Mesenchymal stem cell (in vitro differentiated cells and primary cell): ENCODE measurements around the gene NR3C2.
A peak's percentile ranks its signal among the peaks of the same experiment; 100 is the strongest.

ENCODE experiments used
- DNase-seq: peaks from one replicate; pipeline ENCODE4 v3.0.0-alpha.2; 2013
- H2AFZ ChIP-seq: one replicate; pipeline ENCODE4 v1.6.1; 2013; ENCODE audit warnings: low read depth, mild to moderate bottlenecking, control low read depth, inconsistent platforms, low read length, moderate library complexity
- H2AK5ac ChIP-seq: 2 replicates; pipeline ENCODE4 v1.6.1; 2013; ENCODE audit warnings: low read length, moderate library complexity, mild to moderate bottlenecking, inconsistent platforms; ENCODE audit not compliant: severe bottlenecking
- H2BK120ac ChIP-seq: one replicate; pipeline ENCODE4 v1.6.1; 2013; ENCODE audit warnings: low read depth, mild to moderate bottlenecking, inconsistent platforms, low read length, moderate library complexity
- H2BK12ac ChIP-seq, 2 experiments: one replicate each; pipeline ENCODE4 v1.6.1; 2013; ENCODE audit warnings: inconsistent platforms in 2 of 2, low read length in 2 of 2, mild to moderate bottlenecking in 2 of 2, moderate library complexity in 2 of 2, control low read depth in 1 of 2
- H2BK15ac ChIP-seq: one replicate; pipeline ENCODE4 v1.6.1; 2013; ENCODE audit warnings: mild to moderate bottlenecking, low read depth, inconsistent platforms; ENCODE audit not compliant: poor library complexity, severe bottlenecking
- H2BK5ac ChIP-seq: 2 replicates; pipeline ENCODE4 v1.6.1; 2013; ENCODE audit warnings: low read depth, mild to moderate bottlenecking, low read length, control low read depth, inconsistent platforms; ENCODE audit not compliant: poor library complexity, severe bottlenecking
- H3K14ac ChIP-seq, 2 experiments: one replicate each; pipeline ENCODE4 v1.6.1; 2013; ENCODE audit warnings: inconsistent platforms in 2 of 2, low read length in 2 of 2, control low read depth in 1 of 2, mild to moderate bottlenecking in 1 of 2, moderate library complexity in 1 of 2
- H3K18ac ChIP-seq, 2 experiments: one replicate each; pipeline ENCODE4 v1.6.1; 2013; ENCODE audit warnings: inconsistent platforms in 2 of 2, low read length in 2 of 2, control low read depth in 1 of 2, low read depth in 1 of 2, mild to moderate bottlenecking in 1 of 2
- H3K23ac ChIP-seq, 2 experiments: one replicate each; pipeline ENCODE4 v1.6.1; 2013; ENCODE audit warnings: inconsistent platforms in 2 of 2, low read length in 2 of 2, mild to moderate bottlenecking in 2 of 2, moderate library complexity in 2 of 2, control low read depth in 1 of 2
- H3K27ac ChIP-seq: 2 replicates; pipeline ENCODE4 v1.5.1; 2013; ENCODE audit warnings: mild to moderate bottlenecking, moderate library complexity, low read length, control low read depth, inconsistent platforms; ENCODE audit not compliant: poor library complexity, severe bottlenecking
- H3K27me3 ChIP-seq, 2 experiments: 2 replicates each; pipeline versions ENCODE4 v1.6.1 to v1.7.0; 2013; ENCODE audit warnings: low read length in 2 of 2, mild to moderate bottlenecking in 2 of 2, moderate library complexity in 2 of 2, control low read depth in 1 of 2, inconsistent platforms in 1 of 2; ENCODE audit not compliant: control insufficient read depth in 1 of 2, insufficient read depth in 1 of 2
- H3K36me3 ChIP-seq, 2 experiments: 2 replicates each; pipeline versions ENCODE4 v1.6.1 to v1.7.0; 2013; ENCODE audit warnings: low read length in 2 of 2, control low read depth in 1 of 2, inconsistent platforms in 1 of 2, low read depth in 1 of 2, mild to moderate bottlenecking in 1 of 2; ENCODE audit not compliant: insufficient read depth in 2 of 2, control insufficient read depth in 1 of 2
- H3K4ac ChIP-seq, 2 experiments: one replicate each; pipeline ENCODE4 v1.6.1; 2013; ENCODE audit warnings: inconsistent platforms in 2 of 2, low read length in 2 of 2, mild to moderate bottlenecking in 2 of 2, moderate library complexity in 2 of 2, control low read depth in 1 of 2, low read depth in 1 of 2
- H3K4me1 ChIP-seq: 2 replicates; pipeline ENCODE4 v1.6.1; 2013; ENCODE audit warnings: low read depth, low read length, control low read depth; ENCODE audit not compliant: control insufficient read depth, insufficient read depth
- H3K4me2 ChIP-seq: 2 replicates; pipeline ENCODE4 v1.6.1; 2013; ENCODE audit warnings: low read length, mild to moderate bottlenecking, inconsistent platforms; ENCODE audit not compliant: poor library complexity, severe bottlenecking
- H3K4me3 ChIP-seq, 2 experiments: 2 replicates each; pipeline versions ENCODE4 v1.5.1 to v1.7.0; 2013; ENCODE audit warnings: low read length in 2 of 2, mild to moderate bottlenecking in 2 of 2, control low read depth in 1 of 2, low read depth in 1 of 2; ENCODE audit not compliant: insufficient read depth in 1 of 2
- H3K79me1 ChIP-seq: replicated peaks from 2 replicates; pipeline ENCODE4 v1.6.1; 2013; ENCODE audit warnings: mild to moderate bottlenecking, control low read depth, low read length, inconsistent platforms; ENCODE audit not compliant: poor library complexity, severe bottlenecking
- H3K9ac ChIP-seq: 2 replicates; pipeline ENCODE4 v1.7.0; 2013; ENCODE audit warnings: mild to moderate bottlenecking, low read length, moderate library complexity
- H3K9me3 ChIP-seq: 2 replicates; pipeline ENCODE4 v1.7.0; 2013; ENCODE audit warnings: mild to moderate bottlenecking, low read length; ENCODE audit not compliant: control insufficient read depth
- H4K8ac ChIP-seq: one replicate; pipeline ENCODE4 v1.6.1; 2013; ENCODE audit warnings: inconsistent platforms, mild to moderate bottlenecking, low read length, moderate library complexity
- H4K91ac ChIP-seq: one replicate; pipeline ENCODE4 v1.6.1; 2013; ENCODE audit warnings: mild to moderate bottlenecking, low read length, inconsistent platforms
- WGBS: methylation state at CpG from one replicate; pipeline ENCODE4 v1.1.7; 2013; ENCODE audit warnings: mixed read lengths; 5-methylcytosine and 5-hydroxymethylcytosine counted together

The NR3C2 gene

DNA sequence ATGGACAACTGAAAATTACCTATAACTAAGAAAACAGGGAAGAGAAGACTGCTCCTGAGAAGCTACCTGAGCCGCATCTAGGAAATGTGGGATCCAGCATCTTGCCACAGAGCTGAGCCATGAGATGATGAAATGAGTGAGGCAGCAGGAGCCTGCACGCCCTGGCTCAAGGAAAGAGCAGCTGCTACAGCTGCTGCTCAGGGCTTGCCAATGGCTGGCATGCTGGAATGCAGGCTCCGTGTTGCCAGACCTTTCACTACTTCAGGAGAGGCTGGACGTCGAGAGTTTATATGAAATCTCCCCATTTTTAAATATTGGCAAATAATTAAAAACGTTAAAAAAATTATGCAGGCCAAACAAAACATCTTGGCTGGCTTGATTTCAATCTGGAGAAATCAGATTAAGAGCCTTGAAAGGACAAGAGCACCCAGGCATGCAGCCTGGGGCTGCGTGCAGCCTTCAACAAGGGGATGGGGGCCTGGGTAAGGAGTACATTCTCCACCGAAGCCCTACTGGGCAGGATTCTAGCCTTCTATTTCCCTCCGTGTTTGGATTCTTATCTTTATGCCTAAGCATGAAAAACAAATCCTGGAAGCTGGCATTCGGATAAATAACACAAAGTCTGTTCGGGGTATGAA is 227.6 kb downstream of the NR3C2 start:
- H3K4me1 ChIP-seq: peaks cover 5% of the 10 kb centered on the region
- H3K4me3 ChIP-seq: no peak overlapping the region
- H3K4ac ChIP-seq: no peak overlapping the region
- H2BK12ac ChIP-seq: no peak overlapping the region
- H3K23ac ChIP-seq: no peak overlapping the region
- H3K27ac ChIP-seq: peak overlapping the region; percentile 22
- H3K9ac ChIP-seq: no peak overlapping the region
- H3K14ac ChIP-seq: no peak overlapping the region
- WGBS: 81% methylated on average over 8 of the region's 11 CpGs
- H3K27me3 ChIP-seq: no peaks in the 10 kb centered on the region
- H4K8ac ChIP-seq: no peak overlapping the region
- no peaks in the 10 kb centered on the region for H3K79me1 ChIP-seq
- no peak overlapping the region for H2BK120ac ChIP-seq
- H2AK5ac ChIP-seq: no peak overlapping the region
- H2BK5ac ChIP-seq: no peak overlapping the region
- no peak overlapping the region for H2AFZ ChIP-seq
- DNase-seq: no peak
- no peak overlapping the region for H4K91ac ChIP-seq
- no peak overlapping the region for H3K18ac ChIP-seq
- H3K9me3 ChIP-seq: no peaks in the 10 kb centered on the region
- no peak overlapping the region for H2BK15ac ChIP-seq
- no peak overlapping the region for H3K4me2 ChIP-seq
- no peaks in the 10 kb centered on the region for H3K36me3 ChIP-seq

DNA sequence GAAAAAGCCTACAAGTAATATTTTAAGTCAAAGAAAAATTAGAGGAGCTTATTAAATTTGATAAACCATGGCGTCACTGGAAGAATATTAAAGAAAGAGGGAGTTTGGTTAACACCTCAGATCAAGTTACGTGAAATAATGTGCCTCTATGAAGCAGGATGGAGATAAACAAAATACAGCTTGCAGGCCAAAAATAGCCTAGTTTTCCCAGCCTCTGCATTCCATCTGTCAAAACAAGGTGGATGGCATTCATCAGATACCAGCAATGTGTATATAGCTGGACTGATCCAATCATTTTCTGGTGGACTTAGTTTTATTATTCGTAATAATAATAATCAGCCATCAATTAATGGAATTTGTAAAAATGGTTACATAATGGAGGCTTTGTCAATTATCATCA is 230.7 kb downstream of the NR3C2 start:
- no peak overlapping the region for H2BK5ac ChIP-seq
- H3K4me2 ChIP-seq: no peak overlapping the region
- no peak overlapping the region for H2BK120ac ChIP-seq
- H3K14ac ChIP-seq: no peak overlapping the region
- H3K27ac ChIP-seq: no peak overlapping the region
- H3K4ac ChIP-seq: no peak overlapping the region
- no peak overlapping the region for H3K18ac ChIP-seq
- H2BK12ac ChIP-seq: no peak overlapping the region
- H3K36me3 ChIP-seq: no peaks in the 10 kb centered on the region
- no peak overlapping the region for H3K23ac ChIP-seq
- no peak overlapping the region for H4K8ac ChIP-seq
- H2AK5ac ChIP-seq: no peak overlapping the region
- no peaks in the 10 kb centered on the region for H3K27me3 ChIP-seq
- DNase-seq: no peak
- H3K4me1 ChIP-seq: peaks cover 4% of the 10 kb centered on the region
- no peak overlapping the region for H3K4me3 ChIP-seq
- no peaks in the 10 kb centered on the region for H3K9me3 ChIP-seq
- H2BK15ac ChIP-seq: no peak overlapping the region
- peaks cover 3% of the 10 kb centered on the region for H3K79me1 ChIP-seq
- no peak overlapping the region for H2AFZ ChIP-seq
- H3K9ac ChIP-seq: no peak overlapping the region
- no peak overlapping the region for H4K91ac ChIP-seq
- 56% methylated on average over 2 of the region's 3 CpGs for WGBS

DNA sequence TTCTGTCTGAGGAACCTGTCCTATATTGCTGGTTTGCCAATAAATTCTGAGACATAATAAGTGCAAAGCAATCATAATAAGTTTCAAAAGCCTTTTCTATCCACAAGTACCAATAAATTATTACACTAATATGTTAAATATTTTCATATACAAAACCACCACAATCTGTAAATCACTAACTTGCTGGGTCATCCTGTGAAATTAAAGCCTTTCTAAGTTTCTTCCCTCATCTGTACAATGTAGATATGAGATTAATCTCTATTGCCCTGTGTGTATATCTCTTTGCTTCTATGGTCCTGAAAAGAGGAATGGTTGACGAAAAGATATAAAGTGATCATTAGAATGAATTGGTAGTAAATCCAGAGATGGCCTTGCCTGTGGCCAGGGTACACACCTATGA is 231.6 kb downstream of the NR3C2 start:
- WGBS: 80% methylated on average over 1 of the region's 1 CpG
- DNase-seq: no peak
- Histone ChIP-seq H3K23ac (no peak overlapping the region), H3K4me3 (no peak overlapping the region), H3K18ac (no peak overlapping the region), H3K27me3 (no peaks in the 10 kb centered on the region), H2BK5ac (no peak overlapping the region), H3K14ac (no peak overlapping the region), H4K91ac (no peak overlapping the region), H3K36me3 (no peaks in the 10 kb centered on the region), H3K4me1 (peaks cover 3% of the 10 kb centered on the region), H4K8ac (no peak overlapping the region), H3K9me3 (no peaks in the 10 kb centered on the region), H2AK5ac (no peak overlapping the region), H2BK15ac (no peak overlapping the region), H3K27ac (no peak overlapping the region), H3K9ac (no peak overlapping the region), H2AFZ (no peak overlapping the region), H3K4ac (no peak overlapping the region), H3K79me1 (peaks cover 3% of the 10 kb centered on the region), H2BK12ac (no peak overlapping the region), H3K4me2 (no peak overlapping the region), H2BK120ac (no peak overlapping the region)

GRCh38 chr4:148207068-148207467 is 235.1 kb downstream of the NR3C2 start:
- Histone ChIP-seq H2AK5ac (no peak overlapping the region), H3K14ac (no peak overlapping the region), H3K36me3 (no peaks in the 10 kb centered on the region), H4K91ac (no peak overlapping the region), H3K79me1 (peaks cover 3% of the 10 kb centered on the region), H3K9ac (no peak overlapping the region), H2AFZ (no peak overlapping the region), H3K4me1 (no peaks in the 10 kb centered on the region), H2BK120ac (no peak overlapping the region), H3K4me2 (no peak overlapping the region), H3K4ac (no peak overlapping the region), H2BK15ac (no peak overlapping the region), H2BK5ac (no peak overlapping the region), H3K4me3 (no peak overlapping the region), H3K27me3 (no peaks in the 10 kb centered on the region), H2BK12ac (no peak overlapping the region), H3K27ac (no peak overlapping the region), H3K18ac (no peak overlapping the region), H3K9me3 (no peaks in the 10 kb centered on the region), H3K23ac (no peak overlapping the region), H4K8ac (no peak overlapping the region)
- 80% methylated on average over 1 of the region's 3 CpGs for WGBS
- no peak for DNase-seq
